Subcutaneous adipose tissue (tissue), 4 donors: ENCODE results near the gene FETUB. TPM values are rescaled to one million over a fixed set of nuclear protein-coding genes. Genes with fewer than 3 reads are reported as not detected.

Experiments used
- CTCF ChIP-seq: fragments of 450-650 bp; IDR thresholded peaks from one replicate; pipeline ENCODE4 v1.5.1; 2016; ENCODE audit warnings: low read depth, mild to moderate bottlenecking, control low read depth, antibody characterized with exemption, moderate library complexity
- total RNA-seq, 4 donors: library from RNA; depleted of rRNA; stranded (reverse); fragments of >200 nt; gene quantifications; one replicate each; pipeline ENCODE4 v1.1.0, GENCODE V29; 2016

Gene FETUB
- total RNA-seq, 4 donors from 2014 or later: not detected

- no peak for TF ChIP-seq CTCF
These were observed 12.3 kb upstream of the FETUB start for GRCh38 chr3:186627852-186628414.

DNA sequence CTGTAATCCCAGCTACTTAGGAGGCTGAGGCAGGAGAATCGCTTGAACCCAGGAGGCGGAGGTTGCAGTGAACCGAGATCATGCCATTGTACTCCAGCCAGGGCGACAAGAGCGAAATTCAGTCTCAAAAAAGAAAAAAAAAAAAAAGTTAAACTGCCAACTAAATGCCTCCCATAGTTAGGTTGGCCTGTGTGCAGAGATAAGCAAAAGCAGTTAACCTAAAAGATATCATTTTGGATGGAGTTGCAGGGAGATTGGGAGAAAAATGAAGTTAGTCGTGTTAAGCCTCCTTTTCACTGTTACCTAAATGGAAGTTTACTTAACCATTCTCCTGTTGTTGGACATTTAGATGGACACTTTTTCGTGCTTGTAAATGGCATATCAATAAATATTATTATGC, 11.4 kb upstream of the FETUB start:
- no peak for TF ChIP-seq CTCF

DNA sequence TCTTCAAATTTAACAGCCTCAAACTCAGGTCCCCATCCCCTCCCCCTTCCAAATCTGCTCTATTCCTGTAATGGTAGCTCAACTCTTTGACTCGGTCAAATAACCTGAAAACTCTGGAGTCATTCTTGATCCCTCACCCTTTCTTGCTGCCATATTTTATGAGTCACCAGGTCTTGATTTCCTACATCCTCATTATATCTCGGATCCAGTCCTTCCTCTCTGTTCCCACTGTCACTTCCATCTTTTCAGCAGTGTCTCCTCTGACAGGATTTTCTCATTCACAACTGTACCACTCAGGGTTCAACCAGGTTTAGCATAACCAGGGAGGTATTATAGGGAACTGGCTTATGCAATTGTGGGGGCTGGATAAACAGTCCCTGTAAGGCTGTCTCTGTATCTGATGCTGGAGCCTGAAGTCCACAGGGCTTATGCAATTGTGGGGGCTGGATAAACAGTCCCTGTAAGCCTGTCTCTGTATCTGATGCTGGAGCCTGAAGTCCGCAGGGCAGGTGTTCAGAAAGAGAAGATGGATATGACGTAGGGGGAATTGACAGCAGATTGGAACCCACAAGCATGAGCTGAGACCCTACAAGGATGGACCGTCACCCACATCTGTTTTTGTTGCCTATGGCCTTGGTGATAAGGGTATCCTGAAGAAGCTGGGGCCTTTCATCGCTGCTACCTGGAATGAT, 9.1 kb upstream of the FETUB start:
- TF ChIP-seq CTCF: no peak

DNA sequence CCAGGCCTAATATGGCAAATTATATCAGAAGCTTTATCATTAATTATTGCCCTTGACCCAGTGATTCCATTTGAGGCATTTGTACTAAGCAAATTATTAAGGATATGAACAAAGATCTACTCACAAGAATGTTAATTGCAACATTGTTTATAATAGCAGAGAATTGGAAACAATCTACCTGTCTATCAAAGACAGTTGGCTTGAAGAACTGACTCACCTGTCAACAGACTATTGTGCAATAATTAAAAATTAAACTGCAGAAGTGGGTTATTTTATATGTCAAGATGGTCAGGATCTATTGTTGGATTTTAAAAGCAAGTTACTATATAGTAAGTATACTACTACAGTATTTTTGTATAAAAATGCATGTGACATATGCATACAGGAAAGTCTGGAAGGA, 6.7 kb upstream of the FETUB start:
- no peak for TF ChIP-seq CTCF

GRCh38 chr3:186635532-186635931, 4.7 kb upstream of the FETUB start:
- TF ChIP-seq CTCF: no peak

- TF ChIP-seq CTCF: no peak
These were observed 3.7 kb upstream of the FETUB start for GRCh38 chr3:186636536-186636935.

DNA sequence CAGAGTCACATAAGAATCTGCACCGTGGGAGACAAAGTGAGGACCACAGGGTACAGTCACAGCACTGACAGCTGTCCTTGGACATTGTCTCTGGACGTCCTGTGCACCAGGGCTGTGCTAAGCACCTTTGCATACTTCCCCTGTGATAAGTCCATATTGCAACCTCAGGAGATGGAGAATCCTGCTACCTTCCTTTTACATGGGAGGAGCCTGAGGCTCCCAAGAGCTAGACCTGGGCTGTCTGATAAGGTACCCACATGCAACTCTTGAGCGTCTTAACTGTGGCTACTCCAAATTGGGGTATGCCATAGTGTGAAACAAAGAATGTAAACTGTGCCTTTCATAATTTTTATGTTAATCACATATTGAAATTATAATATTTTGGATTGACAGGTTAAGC, 2.5 kb upstream of the FETUB start:
- TF ChIP-seq CTCF: no peak
